ENCODE measurements around the gene TTYH1.

Gene TTYH1

DNA sequence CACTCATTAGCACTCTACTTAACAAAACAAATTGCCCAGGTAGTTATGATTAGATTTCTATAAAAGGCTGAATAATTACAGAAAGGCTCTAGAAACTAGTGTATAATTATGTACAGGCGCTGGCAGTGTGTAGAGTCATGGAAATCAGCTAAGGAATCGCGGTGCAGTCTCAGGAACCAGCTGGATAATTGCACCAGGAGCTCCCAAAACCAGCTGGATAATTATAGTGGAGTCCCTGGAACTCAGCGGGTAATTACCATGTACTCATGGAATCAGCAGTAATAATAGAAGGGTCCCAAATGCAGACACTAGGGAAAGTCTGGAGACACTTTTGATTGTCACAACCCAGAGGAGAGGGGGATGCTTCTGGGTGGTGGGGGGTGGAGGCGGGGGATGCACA, 23.2 kb upstream of the TTYH1 start:
- no peak for DNase-seq (ENCODE audit: low read depth, low spot score)

DNA sequence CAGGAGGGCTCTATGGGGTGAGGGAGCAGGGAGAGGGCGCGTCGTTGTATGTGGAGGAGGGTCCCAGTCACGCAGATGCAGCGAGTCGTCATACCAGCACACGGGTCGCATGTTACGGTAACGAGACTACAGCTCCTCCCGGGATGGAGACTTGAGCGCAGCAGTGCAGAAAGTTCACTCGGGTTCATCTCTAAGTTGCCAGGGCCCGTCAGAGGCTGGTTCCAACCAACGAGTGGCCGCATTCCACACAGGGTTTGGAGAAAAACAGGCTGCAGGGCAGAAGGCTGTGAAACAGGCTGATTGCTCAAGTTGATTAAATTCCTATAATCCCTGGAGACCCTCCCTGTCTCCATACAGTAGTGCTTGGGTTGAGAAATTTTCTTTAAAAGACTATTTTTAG, 21.9 kb upstream of the TTYH1 start:
- peak; percentile 80 for DNase-seq (ENCODE audit: low read depth, low spot score)

- DNase-seq (ENCODE audit: low read depth, low spot score), result no peak
Measured at GRCh38 chr19:54395685-54396084, 19.6 kb upstream of the TTYH1 start.

GRCh38 chr19:54399189-54399588, 16.1 kb upstream of the TTYH1 start:
- DNase-seq (ENCODE audit: low read depth, low spot score), result peak; percentile 50

DNA sequence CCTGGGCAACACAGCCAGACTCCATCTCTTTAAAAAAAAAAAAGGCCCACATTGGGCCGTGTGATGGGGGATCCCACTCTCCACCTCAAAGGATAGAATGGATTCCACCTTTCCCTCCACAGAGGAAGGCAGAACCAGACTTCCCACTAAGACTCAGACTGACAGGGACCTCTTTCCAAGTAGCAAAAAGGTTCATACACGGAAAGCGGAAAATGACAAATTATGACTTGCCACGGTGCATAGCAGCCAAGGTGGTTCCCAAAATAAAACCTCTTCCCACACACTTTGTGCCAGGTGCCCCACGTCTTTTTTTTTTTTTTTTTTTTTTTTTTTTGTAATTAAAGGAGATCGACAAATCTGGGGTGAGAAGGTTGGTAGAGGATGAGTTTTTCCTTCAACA, 14.4 kb upstream of the TTYH1 start:
- no peak for DNase-seq (ENCODE audit: low read depth, low spot score)

- DNase-seq (ENCODE audit: low read depth, low spot score), result peak; percentile 83
Measured at GRCh38 chr19:54403054-54403453, 12.2 kb upstream of the TTYH1 start.

GRCh38 chr19:54405628-54406027, 9.6 kb upstream of the TTYH1 start:
- DNase-seq (ENCODE audit: low read depth, low spot score), result no peak

DNA sequence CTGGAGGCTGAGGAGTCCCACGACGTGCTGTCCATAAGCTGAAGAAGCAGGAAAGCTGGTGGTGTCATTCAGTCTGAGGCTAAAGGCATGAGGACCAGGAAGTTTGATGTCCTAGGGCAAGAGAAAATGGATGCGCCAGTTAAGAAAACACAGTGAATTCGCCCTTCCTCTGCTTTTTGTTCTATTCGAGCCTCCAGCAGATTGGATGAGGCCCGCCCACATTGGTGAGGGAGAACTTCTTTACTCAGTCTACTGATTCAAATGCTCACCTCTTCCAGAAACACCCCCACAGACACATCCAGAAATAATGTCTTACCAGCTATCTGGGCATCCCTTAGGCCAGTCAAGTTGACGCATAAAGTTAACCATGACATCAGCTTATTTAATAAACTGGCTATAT, 7.5 kb upstream of the TTYH1 start:
- DNase-seq (ENCODE audit: low read depth, low spot score), result no peak

- DNase-seq (ENCODE audit: low read depth, low spot score), result no peak
Measured at GRCh38 chr19:54408456-54409026, 6.7 kb upstream of the TTYH1 start.

DNA sequence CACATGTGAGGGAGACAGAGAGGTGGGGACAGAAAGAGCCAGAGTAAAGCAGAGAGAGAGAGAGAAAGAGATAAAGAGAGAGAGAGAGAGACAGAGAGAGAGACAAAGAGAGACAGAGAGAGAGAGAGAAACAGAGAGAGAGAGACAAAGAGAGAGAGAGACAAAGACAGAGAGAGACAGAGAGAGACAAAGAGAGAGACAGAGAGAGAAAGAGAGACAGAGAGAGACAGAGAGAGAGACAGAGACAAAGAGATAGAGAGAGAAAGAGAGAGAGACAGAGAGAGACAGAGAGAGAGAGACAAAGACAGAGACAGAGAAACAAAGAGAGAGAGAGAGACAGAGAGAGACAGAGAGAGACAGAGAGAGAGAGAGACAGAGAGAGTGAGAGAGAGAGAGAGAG, 4.2 kb upstream of the TTYH1 start:
- DNase-seq (ENCODE audit: low read depth, low spot score), result no peak

- DNase-seq (ENCODE audit: low read depth, low spot score), result no peak
Measured at GRCh38 chr19:54412877-54413276, 2.4 kb upstream of the TTYH1 start.

DNA sequence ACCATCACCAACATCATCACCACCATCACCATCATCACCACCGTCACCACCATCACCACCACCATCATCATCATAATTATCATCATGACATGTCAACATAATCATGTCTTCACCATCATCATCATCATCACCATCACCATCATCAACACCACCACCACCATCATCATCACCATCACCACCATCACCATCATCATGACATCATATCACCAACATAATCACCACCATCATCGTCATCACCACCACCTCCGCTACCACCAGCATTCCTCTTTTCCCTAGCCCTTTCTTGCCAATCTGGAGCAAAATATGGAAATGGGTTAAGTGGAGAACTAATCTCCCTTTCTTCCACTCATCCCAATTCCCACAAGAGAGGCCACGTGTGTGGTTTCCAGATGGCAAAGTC, 1.1 kb upstream of the TTYH1 start:
- no peak for DNase-seq (ENCODE audit: low read depth, low spot score)

GRCh38 chr19:54415901-54416673, 823 bp downstream of the TTYH1 start:
- peak; percentile 4 for DNase-seq (ENCODE audit: low read depth, low spot score)

GRCh38 chr19:54416695-54417491, 1.6 kb downstream of the TTYH1 start:
- no peak for DNase-seq (ENCODE audit: low read depth, low spot score)

DNA sequence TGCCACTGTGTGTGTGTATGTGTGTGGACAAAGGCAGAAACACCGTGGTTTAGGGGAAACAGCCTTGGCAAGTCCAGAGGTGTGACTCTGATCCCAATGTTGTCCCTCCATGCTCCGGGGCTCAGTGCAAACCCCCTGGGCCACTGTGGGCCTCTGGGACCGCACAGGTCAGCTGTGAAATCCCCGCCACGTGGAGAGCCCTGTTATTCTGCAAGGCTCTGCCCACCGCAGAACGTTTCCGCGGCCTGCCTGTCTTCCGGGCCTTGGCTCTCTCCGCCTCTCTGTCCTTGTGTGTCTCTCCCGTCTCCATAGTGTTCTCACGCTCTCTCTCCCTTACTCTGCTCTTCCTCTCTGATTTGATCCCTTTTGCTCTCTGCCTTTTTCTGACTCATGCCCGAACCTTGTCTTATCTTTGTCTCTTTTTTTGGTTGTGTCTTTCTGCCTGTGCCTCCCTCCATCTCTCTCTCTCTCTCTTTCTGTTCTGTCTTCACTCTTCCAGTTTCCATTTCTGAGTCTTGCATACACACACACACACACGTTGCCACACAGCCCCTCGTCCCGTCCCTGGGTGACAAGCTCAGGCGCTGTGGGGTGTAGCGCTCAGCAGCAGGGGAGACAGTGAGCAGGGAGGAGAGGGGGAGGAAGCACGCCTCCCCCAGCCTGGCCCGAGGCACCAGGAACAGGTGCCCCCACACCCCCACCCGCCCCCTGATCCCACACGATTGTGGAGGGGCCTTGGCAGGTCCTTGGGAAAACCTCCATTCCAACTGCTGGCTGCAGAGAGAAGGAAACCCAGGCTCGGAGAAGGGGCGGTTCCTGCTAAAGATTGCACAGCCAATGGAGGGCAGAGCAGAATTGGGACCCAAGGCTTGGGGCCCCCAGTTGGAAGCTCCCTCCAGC, 3.0 kb downstream of the TTYH1 start:
- DNase-seq (ENCODE audit: low read depth, low spot score), result peak; percentile 30

DNA sequence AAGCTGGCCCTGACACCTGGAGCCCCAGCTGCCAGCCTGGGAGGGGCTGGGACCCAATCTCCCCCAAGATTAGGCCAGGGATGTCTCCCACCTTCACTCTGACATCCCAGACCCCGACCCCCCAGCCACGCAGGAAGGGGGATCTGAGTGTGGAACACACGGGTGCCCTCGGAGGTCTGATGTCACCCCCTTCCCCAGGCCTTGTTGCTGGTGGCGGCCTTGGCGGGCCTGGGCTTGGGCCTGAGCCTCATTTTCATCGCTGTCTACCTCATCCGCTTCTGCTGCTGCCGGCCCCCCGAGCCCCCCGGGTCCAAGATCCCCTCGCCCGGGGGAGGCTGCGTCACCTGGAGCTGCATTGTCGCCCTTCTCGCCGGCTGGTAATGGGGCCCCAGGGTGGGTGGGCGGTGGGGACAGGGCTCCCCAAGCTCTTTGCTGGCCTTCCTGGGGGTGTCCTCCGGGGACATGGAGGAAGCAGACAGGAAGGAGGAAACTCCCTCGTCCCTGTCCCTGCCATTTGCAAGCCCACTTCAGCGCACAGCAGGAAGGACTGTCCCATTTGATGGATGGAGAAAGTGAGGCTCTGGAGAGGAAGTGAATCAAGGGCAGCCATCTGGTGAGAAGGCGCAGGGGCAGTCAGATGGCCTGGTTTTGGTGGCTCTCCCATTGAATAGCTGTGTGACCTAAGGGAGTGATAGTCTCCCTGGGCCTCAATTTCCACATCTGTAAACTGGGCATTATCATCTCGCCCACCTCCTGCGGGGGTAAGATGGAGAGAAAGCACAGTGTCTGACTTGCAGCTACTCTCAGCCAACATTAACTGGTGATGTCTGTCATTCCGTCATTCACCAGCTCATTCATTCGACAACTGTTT, 3.9 kb downstream of the TTYH1 start:
- peak; percentile 14 for DNase-seq (ENCODE audit: low read depth, low spot score)

DNA sequence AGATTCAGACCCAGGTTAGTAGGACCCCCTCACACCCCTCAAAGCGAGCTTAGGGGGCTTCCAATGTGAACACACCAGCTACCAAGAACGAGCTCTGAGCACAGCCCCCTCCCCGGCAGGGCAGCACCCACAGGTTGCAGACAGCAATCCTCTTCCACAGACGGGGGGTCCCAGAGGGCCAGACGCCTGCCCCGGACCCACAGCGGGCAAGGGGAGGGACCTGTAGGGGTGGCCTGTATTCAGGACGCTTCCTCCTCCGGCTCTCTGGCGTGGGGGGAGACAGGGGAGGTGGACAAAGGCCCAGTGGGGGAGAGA, 4.8 kb downstream of the TTYH1 start:
- no peak for DNase-seq (ENCODE audit: low read depth, low spot score)

- DNase-seq (ENCODE audit: low read depth, low spot score), result peak; percentile 79
Measured at GRCh38 chr19:54420383-54421168, 5.3 kb downstream of the TTYH1 start.

- DNase-seq (ENCODE audit: low read depth, low spot score), result no peak
Measured at GRCh38 chr19:54421169-54421516, 5.9 kb downstream of the TTYH1 start.

DNA sequence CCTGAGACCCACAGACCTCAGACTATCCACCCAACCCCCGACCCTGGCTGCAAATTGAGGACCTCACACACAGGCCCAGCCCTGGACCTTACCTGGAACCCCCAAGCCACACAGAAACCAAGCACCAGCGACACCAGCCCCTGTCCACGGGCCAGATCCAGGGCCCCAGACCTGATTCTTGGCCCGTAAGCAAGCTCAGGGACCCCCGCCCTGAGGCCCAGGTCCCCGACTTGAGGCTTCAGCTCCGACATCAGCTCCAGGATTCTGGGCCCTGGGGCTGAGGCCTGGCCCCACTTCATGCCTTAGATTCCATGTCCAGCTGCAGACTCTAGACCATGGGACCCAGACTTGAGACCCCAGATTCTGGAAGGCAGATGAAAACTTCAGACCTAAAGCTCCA, 6.3 kb downstream of the TTYH1 start:
- peak; percentile 42 for DNase-seq (ENCODE audit: low read depth, low spot score)
